ENCODE results near the gene C15orf40.

Gene C15orf40

DNA sequence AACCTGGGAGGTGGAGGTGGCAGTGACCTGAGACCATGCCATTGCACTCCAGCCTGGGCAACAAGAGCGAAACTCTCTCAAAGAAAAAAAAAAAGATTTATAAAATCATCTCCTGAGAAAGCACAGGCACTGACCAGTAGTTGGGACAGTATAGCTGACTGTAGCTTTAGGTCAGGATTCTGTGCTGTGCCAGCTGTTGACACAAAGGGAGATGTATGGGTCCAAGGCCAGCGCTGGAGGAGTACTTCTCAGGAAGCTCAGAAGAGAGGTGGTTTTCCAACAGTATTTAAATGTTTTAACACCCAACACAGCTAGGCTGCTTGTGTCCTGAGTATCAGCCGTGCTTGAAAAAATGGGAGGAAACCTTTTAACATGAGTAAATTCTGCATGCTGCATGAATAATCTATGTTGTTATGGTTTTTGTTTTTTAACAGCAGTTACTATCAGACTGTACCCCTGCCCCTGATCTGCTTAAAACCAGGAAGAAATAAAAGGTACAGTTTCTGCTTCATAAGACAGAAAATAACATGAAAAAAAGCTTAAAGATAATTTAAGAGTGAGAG lies 18.9 kb downstream of the C15orf40 start:
- DNase-seq = no peak

DNA sequence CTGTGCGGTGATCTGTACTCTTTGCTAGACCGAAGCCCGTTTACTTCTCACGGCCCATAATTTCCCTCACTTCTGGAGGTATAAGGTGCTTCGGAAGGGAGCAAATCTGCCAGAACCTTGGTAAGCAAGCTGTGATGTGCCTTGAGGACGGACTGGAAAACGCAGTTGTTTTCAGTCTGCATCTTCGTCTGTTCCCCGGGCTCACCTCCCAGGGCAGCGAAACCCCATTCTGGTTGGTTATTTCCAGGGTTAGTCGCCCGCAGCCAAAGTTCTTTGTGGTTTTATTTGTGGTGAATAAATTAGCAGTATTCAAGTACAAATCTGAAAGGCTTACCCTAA lies 25.0 kb downstream of the C15orf40 start:
- DNase-seq = no peak

DNA sequence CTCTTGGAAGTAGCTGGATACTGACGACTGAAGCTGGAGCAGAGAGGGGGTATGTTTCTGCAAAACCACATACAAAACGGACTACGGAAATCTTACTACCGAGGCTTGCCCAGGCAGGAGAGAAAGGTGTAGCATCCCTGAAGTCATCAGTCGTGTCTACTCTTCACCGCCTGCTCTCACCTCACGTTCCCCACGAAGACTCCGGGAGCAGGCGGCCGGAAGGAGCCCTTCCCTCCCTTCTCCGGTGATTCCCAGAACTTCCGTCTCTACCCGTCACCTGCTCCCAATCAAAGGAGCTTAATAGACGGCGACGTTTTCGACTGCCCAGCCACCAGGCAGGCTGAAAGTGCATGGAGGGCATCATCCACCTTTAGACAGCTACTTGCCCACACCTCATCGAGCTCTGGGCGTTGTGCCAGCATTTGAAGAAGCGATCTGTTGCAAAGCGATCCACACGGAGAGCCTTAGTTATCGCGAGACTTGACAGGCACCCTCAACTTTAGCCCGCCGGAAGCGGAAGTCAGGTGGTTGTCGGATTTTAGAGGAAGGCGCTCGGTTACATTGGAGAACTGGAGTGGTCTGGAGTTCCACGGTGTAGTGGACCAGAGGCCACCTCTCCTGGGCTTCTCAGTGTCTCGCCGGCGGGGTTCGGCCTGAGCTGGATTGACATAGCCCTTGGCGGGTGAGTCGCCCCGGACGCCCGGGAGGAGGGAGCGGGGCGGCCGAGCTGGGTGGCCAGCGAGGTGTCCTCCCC lies 25.6 kb downstream of the C15orf40 start, which contains the start of gene RAMAC:
RAMAC (plus strand) TSS at position 523 of the 754 bp plus-strand sequence. CDS start 2,809 bp downstream, outside the sequence.
- DNase-seq = peak; percentile 34

DNA sequence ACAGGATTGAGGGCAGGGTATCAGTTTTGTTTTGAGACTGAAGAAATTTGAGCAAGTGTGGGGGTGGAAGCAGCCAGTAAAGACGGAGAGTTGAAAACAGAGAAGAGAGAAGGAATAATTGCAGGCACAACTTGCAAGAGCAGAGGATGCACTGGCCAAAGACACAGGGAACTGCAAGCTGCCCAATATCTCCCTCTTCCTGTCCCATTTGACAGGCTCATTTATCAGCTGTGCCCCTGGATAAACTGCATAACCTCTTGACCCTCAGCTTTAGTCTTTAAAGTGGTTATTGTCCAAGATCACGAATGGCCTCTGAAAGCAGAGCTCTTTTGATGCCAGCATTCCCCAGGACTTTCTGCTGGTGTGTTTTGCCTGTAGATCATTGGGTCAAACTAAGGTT lies 30.5 kb downstream of the C15orf40 start:
- no peak for DNase-seq

DNA sequence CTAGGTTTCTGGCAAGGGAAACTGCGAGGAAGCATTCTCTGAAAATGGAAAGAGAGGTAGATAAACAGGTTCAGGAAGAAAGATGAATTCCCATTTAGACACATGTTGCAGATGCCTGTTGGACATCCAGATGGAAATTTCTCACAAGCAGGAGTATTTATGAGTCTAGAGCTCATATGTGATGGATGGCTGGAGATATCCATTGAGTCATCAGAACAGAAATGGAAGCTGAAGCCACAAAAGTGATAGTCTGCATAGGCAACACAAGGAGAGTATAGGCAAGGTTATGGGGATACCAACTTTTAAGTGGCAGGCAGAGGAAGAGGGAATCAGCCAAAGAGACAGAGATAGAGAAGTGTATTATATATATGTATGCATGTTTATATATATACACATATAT lies 31.7 kb downstream of the C15orf40 start:
- no peak for DNase-seq

DNA sequence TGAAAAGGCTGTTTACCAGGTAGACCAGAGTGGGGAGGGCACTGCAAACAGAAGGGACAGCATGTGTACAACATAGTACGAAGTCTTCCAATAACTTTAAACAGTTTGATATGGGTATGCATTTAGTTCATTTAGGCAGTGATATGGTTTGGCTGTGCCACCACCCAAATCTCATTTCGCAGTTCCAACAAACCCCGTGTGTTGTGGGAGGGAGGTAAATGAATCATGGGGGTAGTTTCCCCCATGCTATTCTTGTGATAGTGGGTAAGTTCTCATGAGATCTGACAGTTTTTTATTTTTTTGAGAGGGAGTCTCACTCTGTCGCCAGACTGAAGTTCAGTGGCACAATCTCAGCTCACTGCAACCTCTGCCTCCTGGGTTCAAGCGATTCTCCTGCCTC lies 33.0 kb downstream of the C15orf40 start:
- no peak for DNase-seq

DNA sequence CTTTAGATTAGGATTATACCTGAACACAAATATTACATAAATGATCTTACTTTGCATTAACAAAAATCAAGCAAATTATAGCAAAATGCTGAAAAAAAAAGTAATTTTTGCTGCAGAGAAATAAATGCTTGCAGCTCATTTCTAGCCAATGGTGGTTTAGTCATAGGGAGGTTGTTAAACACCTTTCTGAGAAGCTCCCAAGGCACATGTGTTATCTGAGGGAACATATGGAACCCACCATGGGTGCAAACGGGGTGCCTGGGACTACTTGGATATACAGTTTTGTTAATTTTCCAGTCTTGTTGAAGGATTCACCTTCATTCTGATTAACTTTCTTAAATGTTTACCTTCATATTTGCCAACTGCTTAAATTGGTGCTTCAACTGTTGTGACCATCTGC lies 34.4 kb downstream of the C15orf40 start:
- no peak for DNase-seq

DNA sequence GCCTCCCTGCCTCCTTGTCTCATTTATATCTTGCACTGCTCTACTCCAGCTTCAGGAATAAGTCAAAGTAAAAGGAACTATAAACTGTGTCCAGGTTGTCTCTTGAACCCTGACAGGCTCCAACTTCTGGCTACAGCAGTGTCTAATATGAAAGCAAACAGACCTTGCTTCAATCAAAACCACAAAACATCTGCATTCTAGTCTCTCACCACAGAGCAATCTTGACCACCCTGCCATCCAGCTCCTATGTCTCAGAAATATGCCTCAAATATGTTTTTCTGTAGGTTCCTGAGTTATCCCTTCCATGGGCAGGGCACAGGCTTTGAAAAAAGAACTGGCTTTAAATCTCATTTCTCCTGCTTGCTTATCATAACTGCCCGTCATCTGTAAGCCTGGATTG lies 38.4 kb downstream of the C15orf40 start:
- DNase-seq = no peak

DNA sequence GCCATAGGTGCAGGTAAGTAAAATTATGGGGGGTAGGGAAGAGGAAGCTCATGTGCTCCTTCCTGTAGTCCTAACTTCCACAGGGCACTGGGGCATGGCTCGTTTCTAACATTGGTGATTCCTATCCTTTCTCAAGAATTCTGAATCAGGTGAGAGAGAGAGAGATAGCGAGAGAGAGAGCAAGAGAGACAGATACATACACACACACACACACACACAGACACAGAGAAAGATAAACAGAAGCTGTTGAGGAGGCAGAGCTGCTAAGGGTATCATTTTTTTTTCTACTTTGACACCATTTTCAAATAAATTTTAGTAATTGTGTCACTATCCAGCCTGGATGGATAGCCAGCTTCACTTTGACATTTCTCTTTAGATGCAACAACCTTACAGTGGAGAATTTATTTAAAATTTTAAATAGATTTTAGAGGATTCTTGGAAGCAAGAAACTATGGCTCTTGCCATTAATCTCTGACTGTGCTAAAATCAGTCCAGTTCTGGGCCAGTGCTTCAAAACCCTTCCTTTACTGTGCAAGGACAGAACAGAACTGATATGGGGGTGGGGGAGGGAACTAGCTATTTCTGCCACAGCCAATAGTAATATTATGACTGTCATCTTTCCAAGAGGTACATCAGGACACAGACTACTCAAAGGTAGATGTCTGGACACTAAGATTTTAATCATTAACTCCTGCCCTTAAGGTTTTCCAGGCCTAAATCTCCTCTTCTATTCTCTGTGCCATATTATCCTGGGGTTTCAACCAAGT lies 40.0 kb downstream of the C15orf40 start:
- DNase-seq = no peak

DNA sequence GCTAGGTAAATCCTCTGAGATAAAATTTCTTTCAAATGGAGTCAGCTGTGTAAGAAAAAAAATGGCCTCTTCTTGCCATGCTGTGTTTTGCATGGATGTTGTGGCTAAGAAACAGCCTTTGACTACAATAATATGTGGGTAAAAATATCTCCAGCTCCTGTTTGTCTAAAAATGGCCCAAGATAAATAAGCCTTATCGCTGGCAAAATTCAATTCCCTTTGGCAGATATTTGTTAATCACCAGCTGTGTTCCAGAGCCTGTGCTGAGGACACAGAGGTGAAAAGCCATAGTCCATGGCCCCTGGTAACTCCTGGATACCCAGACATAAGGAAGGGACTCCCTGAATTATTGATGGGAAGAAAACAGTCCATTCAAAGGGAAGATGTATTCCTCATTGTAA lies 40.7 kb downstream of the C15orf40 start:
- DNase-seq = no peak

DNA sequence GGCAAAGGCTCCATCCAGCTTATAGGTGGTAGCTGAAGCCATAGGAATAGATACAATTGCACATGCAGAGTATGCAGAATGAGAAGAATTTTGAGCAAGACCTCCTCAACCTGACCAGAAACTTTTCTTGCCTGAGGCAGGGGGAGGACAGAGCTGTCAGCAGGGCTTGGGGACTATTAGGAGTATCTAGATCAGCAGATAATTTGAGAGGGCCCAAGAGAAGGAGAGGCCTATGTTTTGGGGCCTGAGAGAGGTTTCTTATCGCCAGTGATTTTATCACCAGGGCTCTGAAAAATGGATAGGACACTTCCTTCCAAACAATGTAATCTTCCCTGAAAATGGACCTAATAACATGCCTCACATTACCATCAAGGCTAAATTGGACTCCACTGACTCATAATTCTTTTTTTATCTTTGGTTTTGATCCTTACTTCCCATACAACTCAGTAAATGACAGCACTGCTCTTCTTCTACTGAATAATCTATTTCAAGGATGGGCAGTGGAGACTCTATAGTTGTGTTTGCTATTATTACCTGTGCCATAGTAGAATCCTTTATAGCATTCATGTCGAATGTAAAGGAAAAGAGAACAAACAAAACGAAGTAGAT lies 41.3 kb downstream of the C15orf40 start:
- DNase-seq = no peak

DNA sequence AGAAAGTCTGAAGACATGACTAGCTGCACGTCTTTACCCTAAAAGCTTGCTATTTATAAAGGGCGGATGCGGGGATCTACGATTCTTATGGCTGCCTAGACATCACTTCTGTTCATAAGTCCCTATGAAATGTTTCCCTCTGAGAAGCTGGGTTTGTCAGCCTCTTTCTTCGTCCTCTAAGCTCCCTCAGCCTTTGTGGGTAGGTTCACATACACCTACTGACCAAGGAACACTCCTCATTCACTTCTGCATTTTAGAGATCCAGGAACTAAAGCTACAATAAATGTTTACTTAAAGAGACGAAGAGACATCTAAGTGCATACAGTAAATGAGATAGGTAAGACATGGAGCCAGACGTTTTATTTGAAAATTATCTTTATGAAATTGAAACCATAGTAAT lies 42.1 kb downstream of the C15orf40 start:
- no peak for DNase-seq

DNA sequence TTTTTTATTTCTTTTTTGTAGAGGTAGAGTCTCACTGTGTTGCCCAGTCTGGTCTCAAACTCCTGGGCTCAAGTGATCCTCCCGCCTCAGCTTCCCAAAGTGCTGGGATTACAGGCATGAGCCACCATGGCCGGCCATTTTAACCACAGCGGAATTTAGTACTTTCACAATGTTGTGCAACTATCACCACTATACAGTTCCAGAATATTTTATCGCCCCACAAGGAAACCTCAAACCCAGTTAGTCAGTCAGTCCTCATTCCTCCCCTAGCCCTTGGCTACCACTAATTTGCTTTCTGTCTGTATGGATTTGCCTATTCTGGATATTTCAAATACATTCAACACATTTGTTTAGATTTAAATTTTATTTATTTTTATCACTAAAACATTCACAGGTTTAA lies 43.4 kb downstream of the C15orf40 start:
- no peak for DNase-seq

DNA sequence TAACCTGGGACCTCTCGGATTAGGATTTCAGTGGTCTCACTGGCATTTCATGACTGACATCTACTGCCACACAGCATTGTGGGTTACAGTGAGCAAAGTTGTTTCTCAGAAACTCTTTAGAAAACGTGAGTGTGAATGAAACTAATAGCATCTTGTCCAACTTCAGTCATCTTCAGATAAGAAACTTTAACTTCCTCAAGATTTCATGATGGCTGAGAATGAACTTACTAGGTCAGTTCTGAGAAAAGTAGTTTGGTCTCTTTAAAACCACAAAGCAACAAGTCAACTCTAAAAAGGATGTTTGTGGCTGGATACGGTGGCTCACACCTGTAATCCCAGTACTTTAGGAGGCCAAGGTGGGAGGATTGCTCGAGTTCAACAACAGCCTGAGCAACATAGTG lies 44.8 kb downstream of the C15orf40 start:
- DNase-seq = no peak

DNA sequence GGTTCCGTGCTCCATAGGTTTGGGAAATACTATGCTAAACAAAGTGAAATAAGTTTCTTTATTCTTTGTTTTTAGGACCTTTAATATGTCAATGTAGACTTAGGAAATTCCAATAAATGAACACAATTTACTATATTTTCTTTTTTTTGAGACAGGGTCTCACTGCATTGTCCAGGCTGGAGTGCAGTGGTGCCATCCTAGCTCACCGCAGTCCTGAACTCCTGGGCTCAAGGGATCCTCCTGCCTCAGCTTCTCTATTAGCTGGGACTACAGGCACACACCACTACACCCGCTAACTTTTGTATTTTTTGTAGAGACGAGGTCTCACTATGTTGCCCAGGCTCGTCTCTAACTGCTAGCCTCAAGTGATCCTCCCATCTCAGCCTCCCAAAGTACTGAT lies 46.5 kb downstream of the C15orf40 start:
- DNase-seq = no peak

DNA sequence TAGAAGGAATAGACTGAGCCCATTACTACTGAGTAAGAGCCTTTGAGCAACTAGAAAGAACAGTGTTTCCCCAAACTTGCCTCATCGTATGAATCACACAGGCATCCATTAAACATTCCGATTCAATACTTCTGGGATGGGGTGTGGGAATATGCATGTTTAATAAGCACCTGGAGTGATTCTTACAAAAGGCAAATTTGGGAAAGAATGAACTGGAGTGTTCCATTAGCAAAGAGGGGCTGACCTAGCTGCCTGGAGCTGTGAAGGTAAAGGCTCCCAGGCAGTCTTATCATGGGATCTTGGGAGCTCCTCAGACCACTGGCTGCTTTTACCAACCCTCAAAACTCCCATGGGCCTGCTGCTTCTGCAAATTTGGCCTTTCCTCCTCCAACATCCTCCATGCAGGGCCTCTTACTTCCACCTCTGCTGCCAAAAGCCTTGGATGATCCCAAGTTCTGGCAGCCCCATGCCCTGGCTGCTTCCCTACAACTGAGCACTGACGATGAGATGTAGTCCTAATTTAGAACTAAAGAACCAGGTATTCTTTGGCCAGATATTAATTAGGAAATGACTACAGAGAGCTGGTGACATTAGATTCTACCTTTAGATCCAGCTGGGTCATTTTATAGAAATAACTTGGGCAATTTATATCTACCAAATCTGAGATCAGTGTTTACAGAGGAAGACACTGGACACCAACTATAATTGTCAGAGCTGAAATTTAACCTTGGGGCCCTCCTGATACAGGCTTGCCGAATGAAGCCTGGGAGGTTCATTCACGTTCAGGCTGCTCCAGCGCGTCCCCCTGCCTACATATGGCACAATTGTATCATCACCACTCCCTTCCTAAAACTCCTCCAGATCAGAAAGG lies 47.7 kb downstream of the C15orf40 start:
- no peak for DNase-seq

DNA sequence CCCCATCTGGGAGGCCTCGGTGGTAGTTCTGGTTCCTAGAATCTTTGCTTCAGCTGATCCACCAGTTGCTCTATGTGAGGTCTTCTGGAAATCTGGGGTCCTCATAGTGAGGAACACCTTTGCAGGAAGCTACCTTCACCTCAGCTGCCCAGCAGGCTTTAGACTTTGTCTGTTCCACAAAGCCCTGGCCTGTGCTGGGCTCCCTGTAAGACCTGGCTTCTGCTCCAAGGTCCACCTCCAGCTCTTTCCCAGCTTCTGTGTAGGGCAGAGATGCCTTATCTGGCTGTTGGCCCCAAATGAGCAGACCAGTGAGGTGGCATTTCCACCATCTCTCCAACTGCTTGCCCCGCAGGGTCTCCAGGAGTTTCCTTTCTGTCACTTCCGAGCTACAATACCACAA lies 50.7 kb downstream of the C15orf40 start:
- DNase-seq = no peak

DNA sequence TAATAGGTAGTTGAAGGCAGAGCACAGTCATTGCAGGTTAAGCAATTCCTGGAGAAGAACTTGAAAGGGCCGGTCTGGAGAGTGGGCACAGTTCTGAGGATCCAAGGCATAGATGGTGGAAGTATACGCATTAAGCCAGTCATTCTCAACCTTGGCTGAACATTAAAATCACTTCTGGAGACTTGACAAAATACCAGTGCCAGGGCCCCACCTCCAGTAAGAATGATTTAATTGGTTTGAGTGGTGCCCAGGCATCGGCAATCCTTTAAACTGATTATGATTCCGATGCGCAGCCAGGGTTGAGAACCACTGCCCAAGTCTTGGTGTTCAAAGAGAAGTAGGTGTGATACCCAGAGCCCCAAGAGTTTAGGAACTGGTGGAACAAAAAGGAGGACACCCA lies 52.0 kb downstream of the C15orf40 start:
- no peak for DNase-seq

DNA sequence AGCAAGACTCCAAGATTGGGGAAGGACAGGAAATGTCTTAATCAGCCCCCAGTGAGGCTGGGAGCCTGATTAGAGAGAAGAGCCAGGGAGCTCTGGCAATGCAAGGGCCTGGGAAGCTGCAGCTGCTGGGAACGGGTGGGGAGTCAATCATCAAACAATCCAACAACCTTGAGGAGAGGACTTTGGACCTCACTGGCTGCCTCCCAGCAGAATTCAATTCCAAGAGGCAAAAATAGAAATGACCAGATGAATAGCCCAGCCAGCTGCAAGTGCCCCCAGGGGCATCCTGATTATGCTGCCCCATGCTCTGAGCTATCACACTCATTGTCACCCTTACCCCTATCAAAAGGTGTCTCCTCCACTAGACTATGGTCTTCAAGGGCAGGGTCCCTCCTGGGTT lies 52.8 kb downstream of the C15orf40 start:
- DNase-seq = no peak

DNA sequence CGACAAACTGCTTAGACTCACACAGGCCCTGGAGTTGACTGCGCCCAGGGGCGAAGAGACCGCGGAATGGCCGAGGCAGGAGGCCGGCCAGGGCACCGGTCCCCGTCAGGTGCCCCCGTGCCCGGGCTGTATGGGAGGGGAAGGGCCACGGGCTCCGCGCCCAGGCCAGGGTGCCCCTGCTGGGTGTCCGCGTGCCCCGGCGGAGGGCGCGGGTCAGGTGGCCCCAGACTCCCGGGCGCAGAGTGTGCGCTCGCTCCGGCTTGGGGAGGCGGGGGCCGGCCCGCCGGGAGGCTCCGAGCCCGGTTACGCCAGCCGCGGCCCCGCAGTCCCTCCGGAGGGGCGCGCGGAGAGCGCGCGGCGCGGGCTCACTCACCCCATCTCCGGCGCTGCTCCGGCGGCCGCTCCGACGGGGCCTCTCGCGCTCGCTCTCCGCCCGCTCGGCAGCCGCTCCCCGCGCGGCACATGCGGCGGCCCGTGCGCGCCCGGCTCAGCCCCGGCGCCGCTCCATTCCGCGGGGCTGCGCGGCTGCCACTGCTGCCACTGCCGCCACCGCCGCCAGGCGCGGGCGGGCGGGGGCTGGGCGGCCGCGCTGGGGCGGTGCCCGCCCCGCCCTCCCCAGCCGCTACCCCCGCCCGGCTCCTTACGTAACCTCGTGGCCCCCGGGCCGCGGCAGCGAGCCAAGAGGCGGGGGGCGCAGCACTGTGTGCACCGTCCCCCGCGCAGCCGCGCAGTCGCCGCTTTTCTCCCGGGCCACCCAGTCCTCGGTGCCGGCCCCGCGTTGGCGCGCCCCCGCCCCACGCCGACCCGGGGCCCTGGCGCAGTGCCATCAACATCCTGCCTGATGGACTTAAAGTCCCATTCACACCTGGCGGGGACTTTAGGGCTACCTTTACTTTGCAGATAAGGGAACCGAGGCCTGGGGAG lies 59.0 kb downstream of the C15orf40 start, which contains the start of gene HOMER2:
HOMER2 (minus strand) TSS at position 563 of the 924 bp plus-strand sequence; CDS start at position 378, 185 bp downstream.
- DNase-seq = peak; percentile 49

DNA sequence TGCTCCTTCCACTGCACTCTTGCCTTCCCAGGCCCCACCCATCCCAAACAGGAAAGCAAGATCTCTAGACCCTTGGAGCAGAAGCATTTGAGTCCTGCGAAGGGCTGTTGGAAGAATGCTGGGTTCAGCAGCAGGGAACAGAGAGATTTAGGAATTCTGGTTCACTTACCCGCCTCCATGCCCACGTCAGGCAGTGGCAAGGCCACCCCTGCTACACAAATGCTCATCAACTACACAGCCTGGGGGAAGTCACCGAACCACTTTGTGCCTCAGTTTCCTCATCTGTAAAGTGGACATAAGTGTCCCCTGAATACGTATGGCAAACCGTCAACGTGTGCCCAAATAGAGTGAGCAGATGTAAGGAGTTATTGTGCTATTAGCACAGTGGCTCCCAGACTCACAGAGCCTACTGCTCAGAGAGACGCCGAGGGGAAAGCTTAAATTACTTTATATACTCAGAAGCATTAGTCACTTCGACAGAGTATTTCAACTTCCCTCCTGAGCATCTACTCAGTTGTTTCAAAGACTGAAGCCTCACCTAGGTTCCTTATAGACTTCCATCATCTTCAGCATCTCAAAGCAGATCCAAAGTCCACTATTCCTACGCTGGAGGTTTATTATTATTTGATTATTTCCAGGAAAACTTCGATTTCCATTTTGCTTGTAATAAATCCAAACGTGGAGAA lies 59.8 kb downstream of the C15orf40 start:
- DNase-seq = no peak

All from 8988T (cell line).